Heart left ventricle (tissue), 13 donors: ENCODE results near the gene SLIT1.

Source experiments
- CTCF ChIP-seq, 12 donors: fragments of 200-600 bp; sonication (generic) in 4 of 12; IDR thresholded peaks; one replicate each; pipeline versions ENCODE4 v1.5.0 to v1.8.0; 2018 to 2022; ENCODE audit warnings: antibody characterized with exemption in 12 of 12, mild to moderate bottlenecking in 5 of 12
- POLR2A ChIP-seq, 2 donors: fragments of 450-650 bp; IDR thresholded peaks; one replicate each; pipeline ENCODE4 v1.6.1; 2017; ENCODE audit warnings: antibody characterized with exemption in 2 of 2, mild to moderate bottlenecking in 2 of 2, moderate library complexity in 2 of 2
- donor health status: ischemic (EF 13 %, LVEDD 7.1; RV severe dilation, severe dysfunction).
- donor health status: DM: no; HTN: yes; CAD: no.
- donor health status: DM: no; HTN: no; CAD: no.
- donor health status: ischemic (EF 25% LVEDD 6.9; RV normal size, moderate dysfunction).
- donor health status: ischemic (EF 25% LVEDD 5.7; RV mildly dilated, moderate dysfunction).
- donor health status: ischemic (EF 35%, LVEDD 5.7; RV mildly dilated, moderate dysfunction).
- donor health status: nonischemic (EF 11% LVEDD 7.7; RV severe dilation, severe dysfunction).
- donor health status: DM: yes; HTN: yes; CAD: no.
- donor health status: PGD.
- donor health status: ischemic (EF 29% LVEDD 5.4; RV normal size, mild dysfunction).
- donor health status: nonischemic (EF 23%, LVEDD 6.1; RV moderate dilation, normal function).

GRCh38 chr10:97032624-97033023, 153.1 kb downstream of the SLIT1 start:
- TF ChIP-seq CTCF (IDR thresholded peaks at IDR 0.05) (no peak), POLR2A (IDR thresholded peaks at IDR 0.05) (no peak)
